HepG2 (cell line): Measurements from ENCODE around the gene CRNKL1. TPM values are rescaled to one million over a fixed set of nuclear protein-coding genes. Genes with fewer than 3 reads are reported as not detected.

ENCODE experiments used
- ATAC-seq: fragments of 200-7000 bp; cut with Tn5 transposase; 3 replicates; pipeline ENCODE4 v1.9.1; 2020; ENCODE audit warnings: mild to moderate bottlenecking, moderate library complexity
- BruUV-seq: library from RNA; stranded (reverse); fragments of 400-500 nt; replicated peaks from 2 replicates; lab custom pipeline; 2021; lab: Mats Ljungman, UMichigan
- CTCF ChIA-PET: fragments of 300-600 bp; formaldehyde crosslinking; extraction: SDS; loops from one replicate; lab custom pipeline; 2021; ENCODE audit warnings: low total read pairs, inconsistent platforms, low intra/inter-chr PET ratio; lab: Yijun Ruan, JAX
- POLR2A ChIA-PET: fragments of 350-600 bp; sonication (Branson Sonifier 250); formaldehyde crosslinking; loops from one replicate; lab custom pipeline; 2020; ENCODE audit warnings: antibody characterized with exemption, inconsistent platforms; lab: Yijun Ruan, JAX
- DNase-seq: peaks from one replicate; pipeline ENCODE4 v3.0.0-alpha.2; 2015; ENCODE audit warnings: low spot score
- FAIRE-seq: peaks from 3 replicates; lab custom pipeline; 2011; peaks lifted over from hg19 to GRCh38; lab: Jason Lieb, UNC
- H2AFZ ChIP-seq: one replicate; pipeline ENCODE4 v1.6.1; 2011; ENCODE audit warnings: low read length, inconsistent platforms
- H3K27ac ChIP-seq: fragments of 300-600 bp; 3 replicates; pipeline ENCODE4 v1.8.0; 2011; ENCODE audit warnings: mixed run types, mild to moderate bottlenecking, mixed read lengths, low read length, inconsistent platforms; ENCODE audit not compliant: insufficient read depth; ENCODE audit errors: extremely low read length
- H3K27me3 ChIP-seq, 2 experiments: fragments of 200-600 bp in 1 of 2; 2 replicates in 1 of 2; 3 replicates in 1 of 2; pipeline versions ENCODE4 v1.6.0 to v1.8.0; 2011; ENCODE audit warnings: low read length in 2 of 2, mild to moderate bottlenecking in 2 of 2, moderate library complexity in 2 of 2, inconsistent platforms in 1 of 2; ENCODE audit not compliant: insufficient read depth in 2 of 2, control insufficient read depth in 1 of 2
- H3K36me3 ChIP-seq, 2 experiments: fragments of 200-600 bp in 1 of 2; replicated peaks in 1 of 2; 2 replicates in 1 of 2; 3 replicates in 1 of 2; pipeline versions ENCODE4 v1.5.1 to v1.8.0; 2011; ENCODE audit warnings: low read length in 2 of 2, inconsistent platforms in 1 of 2; ENCODE audit not compliant: insufficient read depth in 2 of 2, control insufficient read depth in 1 of 2
- H3K4me1 ChIP-seq: 2 replicates; pipeline ENCODE4 v1.5.1; 2012; ENCODE audit warnings: low read length, inconsistent platforms; ENCODE audit not compliant: insufficient read depth
- H3K4me2 ChIP-seq: 2 replicates; pipeline ENCODE4 v1.6.0; 2011; ENCODE audit warnings: low read depth, low read length, inconsistent platforms
- H3K4me3 ChIP-seq, 3 experiments: fragments of 200-600 bp in 1 of 3; sonication (generic), shearing (Covaris generic) in 1 of 3; replicated peaks in 1 of 3; 2 replicates each; pipeline ENCODE4 v1.5.1; 2011 to 2016; ENCODE audit warnings: low read length in 3 of 3, inconsistent platforms in 2 of 3, low read depth in 2 of 3, mild to moderate bottlenecking in 2 of 3, control low read depth in 1 of 3, mixed read lengths in 1 of 3; ENCODE audit not compliant: insufficient read depth in 1 of 3
- H3K79me2 ChIP-seq: one replicate; pipeline ENCODE4 v1.6.1; 2011; ENCODE audit warnings: low read length, inconsistent platforms; ENCODE audit not compliant: insufficient read depth
- H3K9ac ChIP-seq: 2 replicates; pipeline ENCODE4 v1.6.0; 2011; ENCODE audit warnings: mild to moderate bottlenecking, low read depth, low read length, inconsistent platforms; ENCODE audit not compliant: insufficient read depth
- H3K9me3 ChIP-seq: 2 replicates; pipeline ENCODE4 v1.5.1; 2012; ENCODE audit warnings: mild to moderate bottlenecking, low read length
- H4K20me1 ChIP-seq: 2 replicates; pipeline ENCODE4 v1.6.0; 2011; ENCODE audit warnings: inconsistent platforms, mild to moderate bottlenecking, low read length, moderate library complexity; ENCODE audit not compliant: insufficient read depth
- ADNP ChIP-seq: sonication (generic); formaldehyde crosslinking; IDR thresholded peaks from 2 replicates; pipeline ENCODE4 v1.4.0; 2020; ENCODE audit warnings: missing genetic modification reagents
- ATF7-NPFF ChIP-seq: sonication (generic); formaldehyde crosslinking; IDR thresholded peaks from 2 replicates; pipeline ENCODE4 v1.8.1; 2023; ENCODE audit warnings: mild to moderate bottlenecking, low read depth, missing genetic modification reagents, moderate library complexity
- DRAP1 ChIP-seq: IDR thresholded peaks from 2 replicates; pipeline ENCODE4 v1.6.1; 2016; ENCODE audit warnings: missing genetic modification reagents, missing compliant biosample characterization
- E2F2 ChIP-seq: sonication (generic); formaldehyde crosslinking; IDR thresholded peaks from 2 replicates; pipeline ENCODE4 v1.4.0; 2020; ENCODE audit warnings: missing genetic modification reagents, borderline replicate concordance
- EZH2 ChIP-seq: conservative IDR thresholded peaks from 2 replicates; pipeline ENCODE4 v1.6.1; 2012; ENCODE audit warnings: mild to moderate bottlenecking, low read depth, low read length, moderate library complexity
- MED13 ChIP-seq: sonication (generic); formaldehyde crosslinking; IDR thresholded peaks from 2 replicates; pipeline ENCODE4 v1.5.0; 2020; ENCODE audit warnings: missing genetic modification reagents
- MIER2 ChIP-seq: IDR thresholded peaks from 2 replicates; pipeline ENCODE4 v1.6.1; 2016; ENCODE audit warnings: missing biosample characterization, missing genetic modification reagents
- PAWR ChIP-seq: sonication (generic); formaldehyde crosslinking; IDR thresholded peaks from 2 replicates; pipeline ENCODE4 v1.4.0; 2020; ENCODE audit warnings: missing genetic modification reagents, mild to moderate bottlenecking, borderline replicate concordance
- RARG ChIP-seq: sonication (generic); formaldehyde crosslinking; IDR thresholded peaks from 2 replicates; pipeline ENCODE4 v1.4.0; 2020; ENCODE audit warnings: low read depth, mild to moderate bottlenecking, missing genetic modification reagents
- TMF1 ChIP-seq: sonication (generic); formaldehyde crosslinking; IDR thresholded peaks from 2 replicates; pipeline ENCODE4 v1.8.1; 2022; ENCODE audit warnings: low read depth, missing genetic modification reagents
- ZFAT ChIP-seq: sonication (generic); formaldehyde crosslinking; conservative IDR thresholded peaks from 2 replicates; pipeline ENCODE4 v1.8.1; 2023; ENCODE audit warnings: missing genetic modification reagents, inconsistent platforms
- ZNF232 ChIP-seq: sonication (generic); formaldehyde crosslinking; IDR thresholded peaks from 2 replicates; pipeline ENCODE4 v1.4.0; 2020; ENCODE audit warnings: missing genetic modification reagents, borderline replicate concordance
- ZNF292 ChIP-seq: sonication (generic); formaldehyde crosslinking; IDR thresholded peaks from 2 replicates; pipeline ENCODE4 v1.8.1; 2022; ENCODE audit warnings: mild to moderate bottlenecking, low read depth, missing genetic modification reagents, borderline replicate concordance
- ZNF317 ChIP-seq: sonication (generic); formaldehyde crosslinking; IDR thresholded peaks from 2 replicates; pipeline ENCODE4 v1.5.0; 2020; ENCODE audit warnings: mild to moderate bottlenecking, missing genetic modification reagents
- ZNF644 ChIP-seq: IDR thresholded peaks from 2 replicates; pipeline ENCODE4 v1.6.1; 2016; ENCODE audit warnings: low read depth
- ZNF652 ChIP-seq: IDR thresholded peaks from 2 replicates; pipeline ENCODE4 v1.6.1; 2016; ENCODE audit warnings: low read depth, borderline replicate concordance
- ZNF724P ChIP-seq: sonication (generic); formaldehyde crosslinking; IDR thresholded peaks from 2 replicates; pipeline ENCODE4 v1.8.0; 2022; ENCODE audit warnings: missing genetic modification reagents, borderline replicate concordance
- ZNF772 ChIP-seq: sonication (generic); formaldehyde crosslinking; IDR thresholded peaks from 2 replicates; pipeline ENCODE4 v1.5.0; 2020; ENCODE audit warnings: mild to moderate bottlenecking, missing genetic modification reagents
- WGBS: methylation state at CpG from one replicate; pipeline ENCODE4 v1.1.6; 2017; ENCODE audit warnings: low lambda C conversion rate; 5-methylcytosine and 5-hydroxymethylcytosine counted together
- in situ Hi-C: cut with HindIII; loops from 2 replicates; pipeline ENCODE4 v1.10.0; 2017; ENCODE audit warnings: low pct_unique_long_range_greater_than_20kb; ENCODE audit not compliant: extremely low pct_ligation_motif_present
- intact Hi-C: fragments of 100-400 bp; cut with micrococcal nuclease; formaldehyde crosslinking; loops from one replicate; pipeline ENCODE4 v1.10.0; 2022; ENCODE audit not compliant: unreplicated experiment
- polyA plus RNA-seq, 8 experiments: library from polyadenylated mRNA; depleted of rRNA in 3 of 8; stranded (reverse) in 7 of 8; unstranded in 1 of 8; fragments of >200 nt; fragmentation: Illumina TruSeq in 4 of 8; extraction: Trizol in 4 of 8; gene quantifications; 2 replicates each; pipeline versions ENCODE4 v1.2.1 to v1.2.3, GENCODE V29; 2011 to 2016; ENCODE audit warnings: low read depth in 4 of 8, missing spikeins in 1 of 8, mixed read lengths in 1 of 8; ENCODE audit not compliant: insufficient read depth in 1 of 8
- total RNA-seq, 5 experiments: library from RNA; depleted of rRNA; stranded (reverse); fragments of >200 nt; fragmentation: Illumina TruSeq; extraction: Trizol; gene quantifications; 2 replicates each; pipeline ENCODE4 v1.2.3, GENCODE V29; 2016; ENCODE audit warnings: low read depth in 1 of 5

Gene CRNKL1
- total and polyA plus RNA-seq, 2 of the 13 experiments (the other 11 are each of a cell fraction or from before 2014, with no cell fraction given), result 12.3 to 64.5 TPM

GRCh38 chr20:19996917-19997316, 55.3 kb downstream of the CRNKL1 start (continued):
- TF ChIP-seq ZFAT (CRISPR knock-in tag), result no peak
- TF ChIP-seq ADNP, result no peak
- TF ChIP-seq ZNF644, result no peak
- no peak for TF ChIP-seq RARG (CRISPR knock-in tag)
- no peak for TF ChIP-seq ZNF317 (CRISPR knock-in tag)
- TF ChIP-seq ZNF652 (CRISPR knock-in tag), result no peak
- no peak for TF ChIP-seq DRAP1 (CRISPR knock-in tag)

- no peak for ATAC-seq
- intact Hi-C loops (loop anchor here (5.0 kb wide), 2 partner anchors 79 to 109 kb away; no protein-coding TSS in a partner anchor), in situ Hi-C loops (loop anchor here (5.0 kb wide), 1 partner anchor 209 kb away; no protein-coding TSS in a partner anchor)
- H3K4me3 ChIP-seq, result no peak overlapping the region
- DNase-seq, result no peak
- 87% methylated on average over 8 of the region's 8 CpGs for WGBS
- no peak overlapping the region for H3K9ac ChIP-seq
- no peaks in the 10 kb centered on the region for H3K9me3 ChIP-seq
- POLR2A ChIA-PET, result no interaction called here
- CTCF ChIA-PET, result interaction anchor here (2.0 to 2.2 kb wide), 2 partner anchors 211 to 303 kb away, joined by 12 to 23 read pairs; no protein-coding TSS in a partner anchor
- TF ChIP-seq MED13 (CRISPR knock-in tag) (no peak), EZH2 (no peak), TMF1 (CRISPR knock-in tag) (no peak), MIER2 (CRISPR knock-in tag) (no peak), ZNF232 (CRISPR knock-in tag) (no peak), ATF7-NPFF (CRISPR knock-in tag) (no peak), ZNF724P (no peak), ZNF772 (CRISPR knock-in tag) (no peak), ZNF292 (CRISPR knock-in tag) (no peak), PAWR (CRISPR knock-in tag) (no peak), E2F2 (CRISPR knock-in tag) (no peak)
- H3K79me2 ChIP-seq, result no peaks in the 10 kb centered on the region
- H3K27ac ChIP-seq, result no peak overlapping the region
- H3K4me1 ChIP-seq, result peaks cover 47% of the 10 kb centered on the region
- H2AFZ ChIP-seq, result no peak overlapping the region
- H3K27me3 ChIP-seq, result no peaks in the 10 kb centered on the region
- H3K4me2 ChIP-seq, result no peak overlapping the region
- no peak for FAIRE-seq
- H4K20me1 ChIP-seq, result no peaks in the 10 kb centered on the region
- BruUV-seq, result no TSS peak
- no peaks in the 10 kb centered on the region for H3K36me3 ChIP-seq
These were observed 56.0 kb downstream of the CRNKL1 start for GRCh38 chr20:19996222-19996621.
